Gastrocnemius medialis (tissue), 4 donors: ENCODE results near the gene RAB33B.

Experiments used
- POLR2A ChIP-seq, 2 donors: fragments of 450-650 bp; IDR thresholded peaks; one replicate each; pipeline ENCODE4 v1.6.1; 2017; ENCODE audit warnings: antibody characterized with exemption in 2 of 2, mild to moderate bottlenecking in 2 of 2, moderate library complexity in 2 of 2
- TF ChIP-seq, protein P1 (sequence below), 5 experiments: fragments of 450-650 bp in 3 of 5; fragments of 200-600 bp in 2 of 5; sonication (generic) in 2 of 5; IDR thresholded peaks in 4 of 5; conservative IDR thresholded peaks in 1 of 5; 1 replicate in 4 of 5; 2 replicates in 1 of 5; pipeline ENCODE4 v1.5.1; 2016 to 2019; ENCODE audit warnings: antibody characterized with exemption in 5 of 5, mild to moderate bottlenecking in 3 of 5, moderate library complexity in 3 of 5

DNA sequence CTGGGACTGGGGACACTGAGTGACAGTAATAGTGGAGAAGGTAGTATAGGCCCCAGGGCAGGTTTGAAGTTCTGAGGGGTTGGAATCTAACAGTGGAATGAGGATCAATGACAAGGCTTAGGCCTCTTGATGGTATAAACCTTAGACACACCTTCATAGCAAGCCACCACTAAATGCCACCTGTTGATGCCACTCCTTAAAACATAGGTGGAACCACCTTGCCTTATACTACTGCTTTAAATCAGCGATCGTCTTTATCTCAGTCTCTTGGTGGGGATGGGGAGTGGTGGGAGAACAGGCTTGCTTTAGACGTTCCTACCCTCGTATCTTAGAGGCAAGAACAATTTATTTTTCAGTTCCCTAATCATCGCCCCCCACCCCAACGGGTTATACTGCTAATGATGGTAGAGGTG lies 1.2 kb downstream of the RAB33B start:
- TF ChIP-seq, protein P1, sequence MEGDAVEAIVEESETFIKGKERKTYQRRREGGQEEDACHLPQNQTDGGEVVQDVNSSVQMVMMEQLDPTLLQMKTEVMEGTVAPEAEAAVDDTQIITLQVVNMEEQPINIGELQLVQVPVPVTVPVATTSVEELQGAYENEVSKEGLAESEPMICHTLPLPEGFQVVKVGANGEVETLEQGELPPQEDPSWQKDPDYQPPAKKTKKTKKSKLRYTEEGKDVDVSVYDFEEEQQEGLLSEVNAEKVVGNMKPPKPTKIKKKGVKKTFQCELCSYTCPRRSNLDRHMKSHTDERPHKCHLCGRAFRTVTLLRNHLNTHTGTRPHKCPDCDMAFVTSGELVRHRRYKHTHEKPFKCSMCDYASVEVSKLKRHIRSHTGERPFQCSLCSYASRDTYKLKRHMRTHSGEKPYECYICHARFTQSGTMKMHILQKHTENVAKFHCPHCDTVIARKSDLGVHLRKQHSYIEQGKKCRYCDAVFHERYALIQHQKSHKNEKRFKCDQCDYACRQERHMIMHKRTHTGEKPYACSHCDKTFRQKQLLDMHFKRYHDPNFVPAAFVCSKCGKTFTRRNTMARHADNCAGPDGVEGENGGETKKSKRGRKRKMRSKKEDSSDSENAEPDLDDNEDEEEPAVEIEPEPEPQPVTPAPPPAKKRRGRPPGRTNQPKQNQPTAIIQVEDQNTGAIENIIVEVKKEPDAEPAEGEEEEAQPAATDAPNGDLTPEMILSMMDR (IDR thresholded peaks at IDR 0.05 in 4 of 5, conservative IDR thresholded peaks at IDR 0.05 in 1 of 5), result no peak
- no peak for TF ChIP-seq POLR2A (IDR thresholded peaks at IDR 0.05)
